GM12891 (cell line): ENCODE results near the gene NBPF11.
"Not testable (repeated sequence)": the region's sequence is repeated elsewhere in the genome, so short reads cannot be mapped to it uniquely, and the experiment has no call there.

Experiments
- POLR2A ChIP-seq: IDR thresholded peaks from 2 replicates; pipeline ENCODE4 v1.6.1; 2011; ENCODE audit warnings: low read depth, low read length, control low read depth
- POLR2AphosphoS5 ChIP-seq: IDR thresholded peaks from 2 replicates; pipeline ENCODE4 v1.6.1; 2011; ENCODE audit warnings: low read depth, low read length, control low read depth
- SPI1 ChIP-seq: IDR thresholded peaks from 2 replicates; pipeline ENCODE4 v1.6.1; 2011; ENCODE audit warnings: low read depth, low read length, control low read depth
- TAF1 ChIP-seq: IDR thresholded peaks from 2 replicates; pipeline ENCODE4 v1.6.1; 2011; ENCODE audit warnings: low read depth, low read length, control low read depth

- TF ChIP-seq POLR2A, POLR2AphosphoS5, TAF1, SPI1: not testable (repeated sequence)
These were observed 686 bp downstream of the NBPF11 start for GRCh38 chr1:148151371-148151819.
